GM18517 (cell line): ENCODE data around the gene SHROOM3.
"Not testable (repeated sequence)": the region's sequence is repeated elsewhere in the genome, so short reads cannot be mapped to it uniquely, and the experiment has no call there.

Experiments used
- ATAC-seq: cut with Tn5 transposase; IDR thresholded peaks from one replicate; pipeline ENCODE4 v1.9.1; 2021; ENCODE audit warnings: mild to moderate bottlenecking, moderate library complexity; ENCODE audit not compliant: unreplicated experiment

The SHROOM3 gene

GRCh38 chr4:76589402-76589801 lies 154.4 kb downstream of the SHROOM3 start:
- no peak for ATAC-seq

- no peak for ATAC-seq
Observed at GRCh38 chr4:76589872-76590797, 155.1 kb downstream of the SHROOM3 start.

GRCh38 chr4:76590798-76591281 lies 155.8 kb downstream of the SHROOM3 start:
- no peak for ATAC-seq

- ATAC-seq, result no peak
Observed at GRCh38 chr4:76591992-76592391, 157.0 kb downstream of the SHROOM3 start.

- ATAC-seq, result no peak
Observed at GRCh38 chr4:76592460-76592859, 157.4 kb downstream of the SHROOM3 start.

GRCh38 chr4:76594173-76594572 lies 159.1 kb downstream of the SHROOM3 start:
- ATAC-seq, result no peak

- no peak for ATAC-seq
Observed at GRCh38 chr4:76595435-76595834, 160.4 kb downstream of the SHROOM3 start.

- ATAC-seq, result no peak
Observed at GRCh38 chr4:76596713-76597112, 161.7 kb downstream of the SHROOM3 start.

GRCh38 chr4:76597423-76597979 lies 162.5 kb downstream of the SHROOM3 start:
- no peak for ATAC-seq

- ATAC-seq, result no peak
Observed at GRCh38 chr4:76600447-76600846, 165.4 kb downstream of the SHROOM3 start.

GRCh38 chr4:76601791-76602190 lies 166.8 kb downstream of the SHROOM3 start:
- ATAC-seq, result no peak

GRCh38 chr4:76605099-76605563 lies 170.1 kb downstream of the SHROOM3 start:
- ATAC-seq, result no peak

- no peak for ATAC-seq
Observed at GRCh38 chr4:76606645-76607265, 171.7 kb downstream of the SHROOM3 start.

GRCh38 chr4:76607266-76607799 lies 172.3 kb downstream of the SHROOM3 start:
- peak; percentile 98 for ATAC-seq

- ATAC-seq, result peak; percentile 24
Observed at GRCh38 chr4:76607846-76608245, 172.8 kb downstream of the SHROOM3 start.

- ATAC-seq, result not testable (repeated sequence)
Observed at GRCh38 chr4:76608549-76608948, 173.5 kb downstream of the SHROOM3 start.

- ATAC-seq, result no peak
Observed at GRCh38 chr4:76610751-76611547, 175.9 kb downstream of the SHROOM3 start.

- ATAC-seq, result no peak
Observed at GRCh38 chr4:76611616-76612207, 176.7 kb downstream of the SHROOM3 start.

GRCh38 chr4:76614589-76614988 lies 179.6 kb downstream of the SHROOM3 start:
- no peak for ATAC-seq

- no peak for ATAC-seq
Observed at GRCh38 chr4:76615999-76616398, 181.0 kb downstream of the SHROOM3 start.
